DOHH2 (cell line): Measurements from ENCODE around the gene ITPRIP.

ENCODE experiments used
- H3F3A ChIP-seq: fragments of 200-600 bp; sonication (generic), shearing (Covaris generic); 2 replicates; pipeline ENCODE4 v1.6.0; 2016; ENCODE audit warnings: antibody characterized with exemption, mild to moderate bottlenecking; ENCODE audit not compliant: control insufficient read depth, insufficient read depth
- H3K27ac ChIP-seq: fragments of 200-600 bp; sonication (generic); 2 replicates; pipeline ENCODE4 v1.5.1; 2014; ENCODE audit warnings: low read depth, mild to moderate bottlenecking, low read length, moderate library complexity
- H3K27me3 ChIP-seq: fragments of 200-600 bp; sonication (generic); 2 replicates; pipeline ENCODE4 v1.6.1; 2014; ENCODE audit warnings: mild to moderate bottlenecking, low read length, mixed read lengths; ENCODE audit not compliant: control insufficient read depth
- H3K36me3 ChIP-seq: fragments of 200-600 bp; sonication (generic); 2 replicates; pipeline ENCODE4 v1.6.1; 2014; ENCODE audit warnings: mild to moderate bottlenecking, low read length, moderate library complexity, mixed read lengths; ENCODE audit not compliant: control insufficient read depth
- H3K4me1 ChIP-seq: fragments of 200-600 bp; sonication (generic); 2 replicates; pipeline ENCODE4 v1.6.1; 2014; ENCODE audit warnings: mild to moderate bottlenecking, low read length, mixed read lengths; ENCODE audit not compliant: control insufficient read depth
- H3K4me2 ChIP-seq: fragments of 200-600 bp; sonication (generic); 2 replicates; pipeline ENCODE4 v1.6.0; 2014; ENCODE audit warnings: mild to moderate bottlenecking, low read length, moderate library complexity
- H3K4me3 ChIP-seq: fragments of 200-600 bp; sonication (generic); 2 replicates; pipeline ENCODE4 v1.5.1; 2014; ENCODE audit warnings: mild to moderate bottlenecking, low read length, mixed read lengths
- H3K79me2 ChIP-seq: fragments of 200-600 bp; sonication (generic); 2 replicates; pipeline ENCODE4 v1.6.1; 2014; ENCODE audit warnings: mild to moderate bottlenecking, low read length, mixed read lengths; ENCODE audit not compliant: control insufficient read depth
- H3K9me2 ChIP-seq: fragments of 200-600 bp; sonication (generic); replicated peaks from 2 replicates; pipeline ENCODE4 v1.6.1; 2014; ENCODE audit warnings: mild to moderate bottlenecking, low read length, mixed read lengths; ENCODE audit not compliant: control insufficient read depth
- H3K9me3 ChIP-seq: fragments of 200-600 bp; sonication (generic); 2 replicates; pipeline ENCODE4 v1.6.1; 2014; ENCODE audit warnings: antibody characterized with exemption, low read length, mixed read lengths; ENCODE audit not compliant: control insufficient read depth, insufficient read depth
- H4K20me1 ChIP-seq: fragments of 200-600 bp; sonication (generic); 2 replicates; pipeline ENCODE4 v1.6.0; 2014; ENCODE audit warnings: low read depth, mild to moderate bottlenecking, antibody characterized with exemption, low read length, moderate library complexity; ENCODE audit not compliant: control insufficient read depth, insufficient read depth
- EZH2phosphoT487 ChIP-seq: fragments of 200-600 bp; sonication (generic); IDR thresholded peaks from 2 replicates; pipeline ENCODE4 v1.6.1; 2017; ENCODE audit warnings: borderline replicate concordance, mild to moderate bottlenecking, antibody characterized with exemption, low read length, moderate library complexity, mixed read lengths
- TF ChIP-seq, protein P1 (sequence below): fragments of 200-600 bp; sonication (generic); IDR thresholded peaks from one replicate; pipeline ENCODE4 v1.5.1; 2014; ENCODE audit warnings: antibody characterized with exemption, mild to moderate bottlenecking, low read depth, low read length; ENCODE audit not compliant: poor library complexity, severe bottlenecking

ITPRIP gene

GRCh38 chr10:104347295-104348045, 9.2 kb upstream of the ITPRIP start:
- Histone ChIP-seq H3K9me3 (no peaks in the 10 kb centered on the region), H3F3A (peaks cover 3% of the 10 kb centered on the region; the same call in 1 of the 2 replicates), H3K4me1 (peaks cover 44% of the 10 kb centered on the region), H3K79me2 (no peaks in the 10 kb centered on the region), H3K27me3 (peaks cover 11% of the 10 kb centered on the region; the same call in 1 of the 2 replicates), H3K4me3 (no peak overlapping the region), H3K36me3 (no peaks in the 10 kb centered on the region), H3K27ac (no peak overlapping the region), H3K4me2 (peak overlapping the region; percentile 20; the same call in 1 of the 2 replicates), H4K20me1 (no peaks in the 10 kb centered on the region), H3K9me2 (no peaks in the 10 kb centered on the region)
- TF ChIP-seq, protein P1, sequence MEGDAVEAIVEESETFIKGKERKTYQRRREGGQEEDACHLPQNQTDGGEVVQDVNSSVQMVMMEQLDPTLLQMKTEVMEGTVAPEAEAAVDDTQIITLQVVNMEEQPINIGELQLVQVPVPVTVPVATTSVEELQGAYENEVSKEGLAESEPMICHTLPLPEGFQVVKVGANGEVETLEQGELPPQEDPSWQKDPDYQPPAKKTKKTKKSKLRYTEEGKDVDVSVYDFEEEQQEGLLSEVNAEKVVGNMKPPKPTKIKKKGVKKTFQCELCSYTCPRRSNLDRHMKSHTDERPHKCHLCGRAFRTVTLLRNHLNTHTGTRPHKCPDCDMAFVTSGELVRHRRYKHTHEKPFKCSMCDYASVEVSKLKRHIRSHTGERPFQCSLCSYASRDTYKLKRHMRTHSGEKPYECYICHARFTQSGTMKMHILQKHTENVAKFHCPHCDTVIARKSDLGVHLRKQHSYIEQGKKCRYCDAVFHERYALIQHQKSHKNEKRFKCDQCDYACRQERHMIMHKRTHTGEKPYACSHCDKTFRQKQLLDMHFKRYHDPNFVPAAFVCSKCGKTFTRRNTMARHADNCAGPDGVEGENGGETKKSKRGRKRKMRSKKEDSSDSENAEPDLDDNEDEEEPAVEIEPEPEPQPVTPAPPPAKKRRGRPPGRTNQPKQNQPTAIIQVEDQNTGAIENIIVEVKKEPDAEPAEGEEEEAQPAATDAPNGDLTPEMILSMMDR = no peak
- no peak for TF ChIP-seq EZH2phosphoT487

DNA sequence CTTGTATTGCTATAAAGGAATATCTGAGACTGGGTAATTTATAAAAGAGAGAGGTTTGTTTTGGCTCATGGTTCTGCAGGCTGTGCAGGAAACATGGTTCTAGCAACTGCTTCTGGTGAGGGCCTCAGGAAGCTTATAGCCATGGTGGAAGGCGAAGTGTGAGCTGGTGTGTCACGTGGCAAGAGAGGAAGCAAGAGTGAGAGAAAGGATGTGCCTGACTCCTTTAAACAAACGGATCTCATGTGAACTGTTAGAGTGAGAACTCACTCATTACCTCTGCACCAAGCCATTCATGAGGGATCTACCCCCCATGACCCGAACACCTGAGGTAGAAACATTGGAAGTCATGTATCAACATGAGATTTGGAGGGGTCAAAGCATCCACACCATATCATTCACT, 7.7 kb upstream of the ITPRIP start:
- Histone ChIP-seq H3K27me3 (0 out of 2 replicates have a peak, but pooled peaks cover 4% of the 10 kb centered on the region), H3K4me2 (no peak overlapping the region)
- TF ChIP-seq, protein P1 = no peak
- no peak for TF ChIP-seq EZH2phosphoT487

GRCh38 chr10:104345515-104345914, 7.2 kb upstream of the ITPRIP start:
- TF ChIP-seq EZH2phosphoT487 = no peak
- TF ChIP-seq, protein P1 = no peak
- Histone ChIP-seq H3K27me3 (0 out of 2 replicates have a peak, but pooled peaks cover 2% of the 10 kb centered on the region), H3K36me3 (no peaks in the 10 kb centered on the region), H4K20me1 (no peaks in the 10 kb centered on the region), H3F3A (peaks cover 3% of the 10 kb centered on the region; the same call in 1 of the 2 replicates), H3K4me1 (peaks cover 39% of the 10 kb centered on the region), H3K4me3 (no peak overlapping the region), H3K9me2 (no peaks in the 10 kb centered on the region), H3K27ac (no peak overlapping the region), H3K4me2 (no peak overlapping the region), H3K9me3 (no peaks in the 10 kb centered on the region), H3K79me2 (no peaks in the 10 kb centered on the region)

More for the DNA sequence above, 7.7 kb upstream of the ITPRIP start:
- Histone ChIP-seq H3F3A (peaks cover 3% of the 10 kb centered on the region; the same call in 1 of the 2 replicates), H4K20me1 (no peaks in the 10 kb centered on the region), H3K9me3 (no peaks in the 10 kb centered on the region), H3K9me2 (no peaks in the 10 kb centered on the region), H3K4me1 (peaks cover 39% of the 10 kb centered on the region), H3K36me3 (no peaks in the 10 kb centered on the region), H3K27ac (no peak overlapping the region), H3K4me3 (no peak overlapping the region), H3K79me2 (no peaks in the 10 kb centered on the region)
